GM21723 (cell line): Measurements from ENCODE around the gene COBL.

Experiments used
- ATAC-seq: cut with Tn5 transposase; IDR thresholded peaks from one replicate; pipeline ENCODE4 v1.9.1; 2021; ENCODE audit warnings: mild to moderate bottlenecking, moderate library complexity; ENCODE audit not compliant: unreplicated experiment

Gene COBL

DNA sequence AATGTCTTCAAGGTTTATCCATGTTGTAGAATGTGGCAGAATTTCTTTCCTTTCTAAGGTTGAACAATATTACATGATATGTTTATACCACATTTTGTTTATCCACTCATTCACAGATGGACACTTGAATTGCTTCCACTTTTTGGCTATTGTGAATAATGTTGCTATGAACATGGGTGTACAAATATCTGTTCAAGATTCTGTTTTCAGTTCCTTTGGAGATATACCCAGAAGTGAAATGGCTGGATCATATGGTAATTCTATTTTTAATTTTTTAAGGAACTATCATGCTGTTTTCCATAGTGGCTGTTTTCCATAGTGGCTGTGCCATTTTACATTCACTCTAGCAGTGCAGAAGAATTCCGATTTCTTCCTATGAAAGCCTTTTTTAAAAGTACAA, 339.2 kb downstream of the COBL start:
- no peak for ATAC-seq

DNA sequence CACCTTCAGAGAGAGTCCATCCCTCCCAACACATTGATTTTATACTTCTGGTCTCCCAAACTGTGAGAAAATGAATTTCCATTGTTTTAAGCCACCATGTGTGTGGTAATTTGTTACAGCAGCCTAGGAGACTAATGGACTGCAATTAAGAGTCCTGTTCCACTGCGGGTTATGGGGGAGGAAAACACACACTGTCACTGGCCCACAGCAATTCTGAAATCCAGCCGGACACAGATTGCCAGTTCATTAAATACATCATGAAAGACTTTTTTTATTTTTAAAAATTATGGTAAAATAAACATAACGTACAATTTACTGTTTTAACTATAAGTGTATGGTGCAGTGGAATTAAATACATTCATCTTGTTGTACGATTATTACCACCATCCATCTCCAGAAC, 340.5 kb downstream of the COBL start:
- no peak for ATAC-seq

DNA sequence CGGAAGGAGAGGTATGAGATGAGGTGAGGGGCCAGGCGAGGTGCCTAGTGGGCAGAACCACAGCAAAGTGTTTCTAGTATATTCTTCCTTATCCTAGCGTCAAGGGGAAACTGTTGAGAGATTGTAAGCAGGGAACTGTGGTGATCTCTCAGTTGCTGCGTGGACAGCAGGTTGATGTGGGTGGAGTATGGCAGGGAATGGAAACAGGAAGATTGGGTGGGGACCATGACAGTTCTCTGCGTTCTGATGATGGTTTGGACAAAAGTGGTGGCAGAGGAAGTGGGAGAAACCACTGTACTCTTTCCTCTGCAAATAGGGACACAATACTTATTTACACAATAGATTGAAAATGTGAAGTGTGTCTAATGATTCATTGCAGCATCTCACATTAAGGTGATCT, 342.4 kb downstream of the COBL start:
- no peak for ATAC-seq

GRCh38 chr7:50973814-50974213, 342.8 kb downstream of the COBL start:
- no peak for ATAC-seq

DNA sequence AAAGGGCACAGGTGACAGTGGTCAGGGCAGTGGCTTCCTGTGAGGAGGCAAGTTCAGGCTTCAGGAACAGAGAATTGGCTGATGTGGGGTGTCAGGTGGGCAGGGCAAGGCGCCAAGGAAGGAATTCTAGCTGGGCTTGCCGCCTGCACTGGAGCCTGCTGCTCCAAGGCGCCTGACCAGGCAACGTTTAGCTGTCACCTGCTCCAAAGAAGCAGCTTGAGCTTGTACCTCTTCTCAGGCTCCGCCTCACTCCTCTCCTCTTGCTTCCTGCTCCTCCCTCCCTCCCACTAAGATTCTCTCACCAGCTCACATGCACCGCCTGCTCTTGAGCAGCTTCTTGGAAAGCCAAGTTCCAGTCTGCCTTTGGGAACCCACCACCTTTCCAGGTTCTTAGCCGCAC, 346.5 kb downstream of the COBL start:
- no peak for ATAC-seq
